ENCODE measurements around the gene SLC6A6.

Gene SLC6A6

DNA sequence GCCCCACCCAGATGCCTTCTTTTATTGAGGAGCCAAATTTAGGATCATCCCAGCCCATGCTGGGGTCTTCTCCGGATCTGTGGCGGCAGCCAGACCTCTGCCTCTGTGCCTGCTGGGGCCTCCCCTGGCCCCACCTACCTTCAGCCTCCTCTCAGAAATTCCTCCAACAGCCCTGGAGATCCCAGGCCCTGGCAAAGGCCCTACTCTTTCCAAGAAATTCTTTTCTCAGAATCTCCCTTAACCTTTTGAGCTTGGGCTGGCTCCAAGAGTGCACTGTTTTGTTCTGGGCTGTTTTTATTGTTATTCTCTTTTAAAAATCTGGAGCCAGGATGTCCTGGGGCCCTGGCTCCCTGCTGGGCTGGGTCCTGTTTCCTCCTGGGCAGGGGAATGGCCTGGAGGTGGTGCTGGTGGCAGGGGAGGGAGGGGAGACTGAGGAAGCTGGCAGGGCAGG, 79.9 kb downstream of the SLC6A6 start:
- DNase-seq (ENCODE audit: low read depth, low spot score): no peak

DNA sequence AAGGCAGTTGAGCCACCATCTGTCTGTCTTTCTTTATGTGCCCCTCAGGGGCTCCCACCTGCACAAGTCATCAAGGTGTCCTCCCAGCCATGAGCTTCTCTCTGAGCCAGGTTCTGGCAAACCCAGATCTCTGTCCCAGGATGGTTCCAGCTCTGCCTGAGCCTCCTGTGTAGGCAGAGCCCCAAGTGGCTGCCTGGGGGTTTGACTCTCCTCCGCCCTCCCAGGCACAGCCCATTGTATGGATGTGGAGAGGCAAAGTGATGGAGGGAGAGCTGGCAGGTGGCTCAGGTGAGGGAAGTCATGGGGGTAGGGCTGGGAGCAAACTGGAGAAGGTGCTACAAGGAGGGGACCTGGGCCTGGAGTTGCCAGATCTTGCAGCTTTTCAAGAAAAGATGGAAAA, 80.9 kb downstream of the SLC6A6 start:
- DNase-seq (ENCODE audit: low read depth, low spot score): no peak

DNA sequence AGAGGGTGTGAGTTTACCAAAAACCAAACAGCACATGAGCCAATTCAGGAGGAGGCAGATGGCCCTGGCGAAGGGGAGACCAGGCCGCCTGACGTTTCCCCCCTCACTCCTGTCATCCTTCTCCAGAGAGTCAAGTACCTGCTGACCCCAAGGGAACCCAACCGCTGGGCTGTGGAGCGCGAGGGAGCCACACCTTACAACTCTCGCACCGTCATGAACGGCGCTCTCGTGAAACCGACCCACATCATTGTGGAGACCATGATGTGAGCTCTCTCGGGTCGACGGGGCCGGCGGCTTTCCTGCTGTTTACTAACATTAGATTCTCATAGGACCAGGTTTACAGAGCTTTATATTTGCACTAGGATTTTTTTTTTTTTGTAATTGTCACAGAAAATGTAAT, 82.3 kb downstream of the SLC6A6 start:
- DNase-seq (ENCODE audit: low read depth, low spot score): no peak

DNA sequence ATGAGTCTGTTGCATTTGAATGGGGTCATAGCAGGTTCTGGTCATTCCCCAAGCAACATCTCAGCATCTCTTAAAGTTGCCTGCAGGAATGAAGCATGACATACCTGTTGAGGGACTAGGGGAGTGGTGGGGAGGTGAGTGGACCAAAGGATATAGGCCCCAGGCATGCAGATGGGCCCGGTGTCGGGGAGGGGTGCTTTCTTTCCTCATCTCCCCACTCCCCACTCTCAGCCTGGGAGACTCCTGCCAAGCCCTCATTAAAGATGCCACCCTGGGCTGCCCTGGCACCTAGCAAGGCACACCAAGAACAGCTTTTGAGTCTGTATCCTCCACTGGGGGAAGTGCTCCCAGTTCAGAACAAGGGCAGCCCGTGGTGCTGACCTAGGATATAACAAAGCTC, 83.6 kb downstream of the SLC6A6 start:
- no peak for DNase-seq (ENCODE audit: low read depth, low spot score)

DNA sequence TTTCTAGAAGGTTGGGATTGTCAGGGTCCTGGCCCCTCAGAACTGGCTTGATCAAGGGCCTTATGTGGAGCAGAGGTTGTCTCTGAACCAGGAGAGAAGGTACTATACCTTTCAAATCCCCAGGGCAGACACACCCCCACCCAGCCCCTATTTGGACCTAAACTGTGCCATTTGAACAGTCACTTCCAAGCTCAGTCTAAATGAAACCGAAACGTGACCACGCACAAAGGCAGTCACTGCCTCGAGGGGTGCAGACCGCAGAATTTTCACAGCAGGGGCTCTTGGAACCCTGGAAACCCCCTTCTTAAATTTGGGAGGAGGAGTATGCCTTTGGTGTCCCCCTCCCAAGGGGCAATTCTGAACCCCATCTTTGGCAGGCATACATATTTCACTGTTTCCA, 84.1 kb downstream of the SLC6A6 start:
- no peak for DNase-seq (ENCODE audit: low read depth, low spot score)

DNA sequence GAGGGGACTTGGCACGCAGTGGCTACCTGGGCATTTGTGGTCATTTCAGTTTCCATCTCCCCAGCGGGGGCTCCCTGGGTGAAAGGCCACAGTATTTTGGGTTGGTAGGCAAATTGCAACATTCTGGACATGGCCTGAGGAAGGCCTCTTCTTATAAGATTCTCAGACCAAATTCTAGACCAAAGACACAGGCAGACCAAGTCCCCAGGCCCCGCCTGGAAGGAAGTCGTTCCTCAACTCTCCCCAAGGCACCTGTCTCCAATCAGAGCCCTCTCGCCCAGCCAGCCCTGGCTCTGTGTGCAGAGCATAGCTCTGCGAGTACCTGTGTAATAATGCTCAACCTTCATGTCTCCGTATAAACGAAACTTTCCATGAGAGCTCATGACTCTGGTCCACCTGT, 84.7 kb downstream of the SLC6A6 start:
- DNase-seq (ENCODE audit: low read depth, low spot score): no peak

DNA sequence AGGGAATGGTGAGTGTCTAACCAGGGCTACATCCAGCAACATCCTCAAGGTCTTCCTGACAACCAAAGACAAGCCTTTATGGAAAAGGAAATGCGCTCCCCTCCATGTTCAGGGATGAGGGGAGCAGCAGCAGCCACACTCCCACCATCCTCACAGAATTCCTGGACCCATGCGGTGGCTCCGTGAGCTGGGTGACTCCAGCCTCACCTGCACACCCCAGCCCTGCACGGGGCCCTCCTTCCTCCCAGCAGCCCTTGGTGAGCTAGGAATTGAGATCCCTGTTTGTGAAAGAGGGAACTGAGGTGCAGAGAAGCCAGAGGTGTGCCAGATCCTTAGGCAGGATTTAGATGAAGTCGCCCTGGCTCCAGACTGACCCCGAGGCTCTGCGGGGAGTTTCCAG, 85.4 kb downstream of the SLC6A6 start:
- no peak for DNase-seq (ENCODE audit: low read depth, low spot score)

DNA sequence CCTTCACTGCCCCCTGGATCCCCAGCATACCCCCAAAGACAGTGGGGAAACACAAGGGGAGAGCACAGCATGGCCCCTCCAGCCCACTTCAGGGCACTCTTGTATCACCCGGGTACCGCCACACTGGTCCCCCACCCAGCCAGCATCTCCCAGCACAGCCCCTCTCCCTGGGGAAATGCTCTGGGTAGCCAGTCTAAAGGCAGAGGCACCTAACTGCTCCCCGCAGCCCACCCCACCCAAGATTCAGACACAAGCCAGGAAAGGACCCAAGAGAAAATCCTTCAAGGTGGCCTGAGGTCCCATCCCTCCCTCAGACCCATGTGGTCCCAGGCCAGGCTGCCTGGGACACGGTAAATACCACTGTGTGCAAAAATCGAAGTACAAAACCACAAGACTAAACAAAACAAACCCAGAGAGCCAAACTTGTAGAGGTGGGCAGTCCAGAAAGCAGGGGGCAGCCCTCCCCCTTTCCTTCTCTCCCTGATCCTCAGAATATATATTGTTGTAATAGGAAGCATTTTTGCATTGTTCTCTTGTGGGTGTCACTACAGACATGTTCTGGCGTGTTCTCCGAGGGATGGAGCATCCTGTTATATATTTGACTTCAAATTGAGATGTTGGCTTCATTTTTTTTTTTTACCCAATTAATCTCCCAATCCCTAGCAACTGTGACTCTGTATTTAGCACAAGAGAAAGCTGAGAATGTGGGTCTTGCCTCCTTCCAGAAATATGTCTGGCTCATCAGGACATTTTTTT, 86.1 kb downstream of the SLC6A6 start:
- no peak for DNase-seq (ENCODE audit: low read depth, low spot score)

DNA sequence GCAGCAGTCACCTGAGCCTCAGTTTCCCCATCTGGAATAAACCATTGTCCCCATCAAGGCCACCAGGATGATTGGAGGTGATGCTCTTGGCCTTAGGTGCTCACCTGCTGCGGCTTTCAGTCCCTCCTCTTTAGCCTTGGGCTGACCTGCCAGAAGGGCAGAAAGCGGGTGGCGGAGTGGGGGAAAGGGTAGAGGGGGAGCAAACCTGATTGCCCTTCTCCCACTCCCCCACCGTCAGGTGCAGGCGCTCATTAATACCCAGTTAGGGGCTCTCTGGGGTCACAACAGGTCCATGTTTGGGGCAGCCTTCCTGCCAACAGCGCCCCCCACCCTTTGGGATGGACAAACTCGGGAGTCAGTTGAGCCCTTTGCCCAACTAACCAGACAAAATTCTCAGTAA, 87.2 kb downstream of the SLC6A6 start:
- DNase-seq (ENCODE audit: low read depth, low spot score): no peak

DNA sequence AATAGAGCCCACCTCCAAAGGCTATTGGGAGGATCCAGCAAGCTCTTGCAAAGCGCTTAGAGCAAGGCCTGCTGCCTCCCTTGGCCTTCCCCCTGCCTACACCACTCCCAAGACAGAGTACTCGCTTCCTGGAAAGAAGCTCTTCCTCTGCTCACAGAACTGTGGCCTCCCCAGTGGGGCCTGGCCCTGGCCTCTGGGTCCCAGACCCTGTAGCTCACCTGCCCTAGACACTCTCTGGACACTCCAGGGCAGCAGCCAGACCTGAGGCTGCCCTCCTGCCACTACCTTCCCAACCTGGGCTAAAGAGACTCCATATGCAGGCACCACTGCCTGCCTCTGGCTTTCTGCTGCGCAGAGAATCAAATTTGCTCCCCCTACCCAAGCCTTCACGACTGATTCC, 87.8 kb downstream of the SLC6A6 start:
- no peak for DNase-seq (ENCODE audit: low read depth, low spot score)

DNA sequence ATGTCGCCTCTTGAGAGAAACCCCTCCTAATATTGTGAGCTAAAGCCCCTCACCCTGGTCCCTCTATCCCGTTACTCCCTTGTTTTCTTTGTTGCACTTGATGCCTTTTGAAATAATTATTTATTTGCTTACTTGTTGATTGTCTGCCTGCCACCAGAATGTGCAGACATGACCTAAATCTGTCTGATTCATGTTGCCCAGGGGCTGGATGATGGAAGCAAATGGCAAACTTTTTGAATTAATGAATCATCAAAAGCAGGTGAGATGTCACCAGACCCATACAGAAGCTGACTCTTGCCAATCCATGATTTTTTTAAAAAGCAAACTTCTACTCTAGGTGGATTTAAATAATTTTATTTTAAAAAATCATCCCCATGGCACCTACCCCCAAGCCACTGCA, 88.4 kb downstream of the SLC6A6 start:
- DNase-seq (ENCODE audit: low read depth, low spot score): no peak

DNA sequence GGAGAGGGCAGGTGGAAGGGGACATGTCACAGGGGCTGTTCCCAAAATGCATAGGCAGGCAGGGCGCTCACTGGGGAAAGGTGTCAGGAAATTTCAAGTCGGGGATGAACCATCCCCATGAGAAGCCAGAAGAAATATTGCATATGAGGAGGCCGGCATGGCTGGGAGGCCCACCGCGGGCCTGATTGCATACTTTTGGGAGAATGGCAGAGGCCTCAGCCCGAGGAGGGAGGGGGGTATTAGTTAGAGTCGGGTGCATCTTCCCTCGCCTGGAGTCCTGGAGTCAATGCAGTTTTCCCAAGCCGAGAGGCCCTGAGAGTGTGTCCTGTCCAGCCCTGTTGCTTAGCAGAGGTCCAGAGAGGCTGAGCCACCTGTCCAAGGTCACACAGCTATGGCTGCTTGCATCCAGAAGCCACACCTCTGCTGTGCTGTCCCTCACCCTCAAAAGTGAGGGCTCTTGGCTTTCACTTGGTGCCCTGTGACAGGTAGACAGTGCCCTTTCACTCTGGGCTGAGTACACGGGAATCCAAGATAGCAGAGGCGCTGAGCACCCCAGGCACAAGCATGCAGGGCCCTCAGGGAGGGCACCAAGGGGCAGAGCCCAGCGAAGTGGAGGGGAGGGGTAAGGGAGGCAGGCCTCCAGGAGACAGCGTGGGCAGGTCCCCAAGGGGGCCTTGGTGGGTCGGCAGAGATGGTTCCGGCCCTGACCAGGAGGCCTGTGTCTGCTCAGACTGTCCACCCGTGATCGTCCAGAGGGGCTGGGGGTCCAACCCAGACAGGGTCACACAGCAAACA, 89.2 kb downstream of the SLC6A6 start:
- DNase-seq (ENCODE audit: low read depth, low spot score): no peak

DNA sequence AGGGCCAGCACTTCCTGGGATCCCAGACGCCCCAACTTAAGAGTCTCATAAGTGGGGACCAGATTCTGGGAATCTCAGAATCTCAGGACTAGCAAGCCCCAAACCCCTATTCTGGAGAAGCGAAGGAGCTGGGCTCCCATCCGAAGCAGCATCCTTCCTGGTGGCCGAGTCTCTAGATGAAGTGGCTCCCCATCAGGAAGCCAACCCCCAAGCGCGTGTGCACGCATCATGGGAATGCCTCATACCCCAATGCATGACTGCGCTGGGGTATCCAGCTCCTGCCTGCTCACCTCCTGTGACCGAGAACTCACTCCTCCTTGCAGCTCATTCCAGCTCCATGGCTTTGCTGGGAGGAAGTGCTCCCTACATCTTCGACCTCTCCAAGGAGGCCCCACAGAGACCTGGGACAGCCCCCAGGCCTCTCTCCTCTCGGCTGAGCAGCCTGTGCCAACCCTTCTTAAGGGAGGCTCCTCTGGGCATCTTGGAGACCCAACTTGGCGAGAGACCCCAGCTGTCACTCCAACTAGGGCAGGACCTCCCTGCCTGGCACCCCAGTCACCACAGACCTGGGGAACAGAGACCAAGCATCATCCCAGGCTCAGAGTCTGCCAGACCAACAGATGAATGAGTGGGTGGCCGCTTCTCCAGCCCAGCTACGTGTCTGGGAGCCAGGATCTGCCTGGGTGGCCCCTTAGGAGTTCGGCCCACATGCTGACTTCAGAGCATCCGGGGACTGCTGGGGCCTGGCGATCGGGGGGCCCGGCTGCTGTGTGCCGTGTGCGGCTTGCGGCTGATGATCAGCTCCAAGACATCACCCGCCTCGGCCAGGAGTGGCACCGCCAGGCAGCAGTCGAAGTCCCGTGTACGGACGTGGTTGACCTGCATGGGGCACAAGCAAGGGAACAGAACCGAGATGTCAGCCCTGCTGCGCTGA, 90.8 kb downstream of the SLC6A6 start:
- no peak for DNase-seq (ENCODE audit: low read depth, low spot score)

DNA sequence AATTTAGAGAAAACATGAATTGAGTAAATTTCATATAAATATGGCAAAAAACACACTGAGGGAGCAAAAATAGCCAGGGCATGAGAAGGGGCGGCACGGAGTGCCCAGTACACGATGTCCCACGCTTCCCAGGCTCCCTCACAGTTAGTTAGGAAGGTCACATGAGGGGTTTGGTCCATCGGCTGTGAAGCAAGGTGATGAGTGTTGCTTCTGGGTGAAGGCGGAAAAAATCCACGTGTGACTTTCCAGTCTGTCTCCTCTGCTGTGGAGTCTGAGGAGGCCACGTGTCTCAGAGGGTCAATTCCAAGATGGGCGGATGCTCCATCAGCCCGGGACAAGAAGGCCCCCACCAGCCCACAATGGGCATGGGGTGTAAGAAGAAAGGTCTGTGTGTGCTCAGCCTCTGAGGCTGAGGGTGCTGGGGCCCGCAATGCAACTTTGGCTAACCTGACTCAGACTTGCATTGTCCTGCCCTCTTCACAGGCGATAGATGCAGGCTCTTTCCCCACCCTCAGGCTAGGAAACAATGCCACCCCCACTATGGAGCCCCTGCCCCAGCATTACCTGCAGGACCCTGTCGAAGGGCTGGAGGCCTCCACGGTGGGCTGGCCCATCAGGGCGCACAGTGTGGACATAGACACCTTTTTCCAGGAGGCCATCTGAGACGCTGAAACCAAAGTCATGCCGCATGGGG, 92.0 kb downstream of the SLC6A6 start:
- DNase-seq (ENCODE audit: low read depth, low spot score): no peak

DNA sequence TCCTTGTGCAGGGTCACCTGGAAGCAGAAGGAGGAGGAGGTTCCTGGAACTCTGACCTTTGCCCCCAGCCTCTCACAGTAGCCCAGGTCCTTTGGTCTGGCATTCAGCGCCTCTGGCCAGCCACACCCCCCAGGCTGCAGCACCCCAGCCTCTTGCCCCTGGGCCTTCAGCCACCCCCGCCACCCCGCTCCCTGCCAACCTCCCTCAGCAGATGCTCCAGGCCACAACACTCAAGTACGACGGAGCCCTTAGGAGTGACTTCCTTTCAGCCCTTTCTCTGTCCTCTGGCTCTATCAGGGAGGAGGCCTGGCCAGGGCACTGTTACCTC, 92.5 kb downstream of the SLC6A6 start:
- DNase-seq (ENCODE audit: low read depth, low spot score): no peak

DNA sequence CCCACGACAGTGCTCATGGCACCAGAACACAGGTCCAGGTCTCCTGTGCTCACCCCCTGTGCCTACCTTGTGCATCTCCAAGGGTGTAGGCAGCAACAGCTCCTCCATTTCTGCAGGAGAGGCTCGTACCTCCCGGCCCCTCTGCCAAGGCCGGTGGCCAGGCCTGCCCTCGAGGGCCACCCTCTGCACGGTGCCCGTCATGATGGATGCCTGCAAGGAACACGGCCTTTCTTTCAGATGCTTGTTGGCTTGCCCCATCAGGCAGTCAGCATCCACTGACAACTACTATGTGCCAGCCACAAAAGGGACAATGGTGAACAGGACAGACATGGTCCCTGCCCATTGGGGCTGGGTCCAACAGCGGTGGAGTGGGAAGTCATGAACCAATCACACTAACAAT, 93.9 kb downstream of the SLC6A6 start:
- no peak for DNase-seq (ENCODE audit: low read depth, low spot score)

DNA sequence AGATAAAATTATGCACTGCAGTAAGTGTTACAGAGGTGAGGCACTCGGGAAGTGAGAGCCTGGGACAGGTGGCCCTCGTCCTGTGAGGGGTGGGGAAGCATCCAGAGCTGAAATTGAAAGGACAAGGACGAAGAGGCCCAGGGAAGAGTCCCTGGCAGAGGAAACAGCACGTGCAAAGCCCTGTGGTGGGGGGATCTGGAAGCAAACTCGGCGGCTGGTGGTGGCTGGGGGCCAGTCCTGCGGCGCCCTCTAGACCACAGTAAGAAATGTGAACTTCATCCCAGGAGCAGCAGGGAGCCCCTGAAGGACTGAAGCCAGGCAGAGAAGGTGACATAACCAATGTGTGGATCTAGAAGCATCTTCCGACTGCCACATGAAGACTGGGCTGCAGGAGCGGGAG, 94.9 kb downstream of the SLC6A6 start:
- no peak for DNase-seq (ENCODE audit: low read depth, low spot score)

DNA sequence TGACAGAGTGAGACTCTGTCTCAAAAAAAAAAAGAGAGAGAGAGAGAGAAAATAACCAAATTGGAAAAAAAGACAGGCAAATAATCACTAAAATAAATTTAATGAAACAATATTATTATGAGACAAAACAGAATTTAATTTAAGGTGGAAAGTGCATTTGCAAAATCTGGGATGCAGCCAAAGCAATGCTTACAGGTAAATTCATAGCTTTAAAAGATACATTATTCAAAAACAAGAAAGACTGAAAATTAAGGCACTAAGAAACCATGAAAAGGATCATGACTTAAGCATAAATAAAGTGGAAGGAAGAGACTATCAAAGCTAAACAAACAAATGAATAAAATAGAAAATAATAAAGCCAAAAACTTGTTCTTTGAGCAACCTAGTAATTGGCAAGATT, 100.1 kb downstream of the SLC6A6 start:
- no peak for DNase-seq (ENCODE audit: low read depth, low spot score)

DNA sequence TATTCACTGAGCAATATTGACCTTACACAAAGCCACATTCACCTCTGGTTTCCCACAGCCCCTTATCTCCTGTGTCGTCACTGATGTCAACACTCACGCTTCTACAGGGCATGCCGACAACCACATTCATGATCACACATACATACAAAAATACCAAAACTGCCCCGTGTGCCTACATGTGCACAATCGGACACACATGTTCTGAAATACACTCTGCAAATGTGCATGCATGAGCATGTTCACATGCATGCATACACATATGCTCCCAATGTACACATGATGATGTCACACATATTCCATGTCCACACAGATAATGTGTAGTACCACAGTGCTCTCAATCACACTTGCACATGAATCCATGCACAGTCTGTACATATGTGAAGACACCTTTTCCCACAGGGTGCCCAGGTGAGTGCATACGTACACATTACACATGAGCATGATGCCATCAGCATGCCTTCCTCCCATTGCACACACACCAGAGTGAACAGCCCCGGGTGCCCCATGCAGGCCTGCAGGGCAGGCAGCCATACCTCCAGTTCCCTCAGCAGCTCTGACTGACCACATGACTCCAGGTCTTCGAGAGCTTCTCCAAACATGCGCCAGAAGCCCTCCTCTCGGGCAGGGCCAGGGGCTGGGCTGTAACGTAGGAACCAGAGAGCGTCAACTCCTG, 100.8 kb downstream of the SLC6A6 start:
- DNase-seq (ENCODE audit: low read depth, low spot score): no peak

DNA sequence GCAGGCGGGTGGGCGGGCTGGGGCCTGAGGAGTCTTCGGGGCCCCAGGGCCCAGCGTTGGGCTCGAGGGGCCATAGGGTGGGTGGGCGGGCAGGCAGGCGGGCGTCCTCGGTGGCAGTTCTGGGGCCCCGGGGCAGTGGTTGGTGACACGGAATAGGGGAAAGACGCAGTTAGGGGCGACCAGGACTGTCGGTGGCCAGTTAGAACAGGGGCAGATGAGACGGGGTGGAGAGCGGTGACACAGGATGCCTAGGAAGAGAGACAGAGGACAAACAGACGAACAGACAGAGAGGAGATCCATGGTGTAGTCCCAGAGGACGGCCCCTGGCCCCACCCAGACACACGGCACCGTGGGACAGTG, 101.3 kb downstream of the SLC6A6 start:
- DNase-seq (ENCODE audit: low read depth, low spot score): no peak

Measured in brain pericyte (primary cell).